SW480 (cell line): Measurements from ENCODE around the gene COL2A1.
A peak's percentile ranks its signal among the peaks of the same experiment; 100 is the strongest.

Source experiments
- DNase-seq: peaks from one replicate; pipeline ENCODE4 v3.0.0-alpha.2; 2016; ENCODE audit warnings: low spot score

The COL2A1 gene

DNA sequence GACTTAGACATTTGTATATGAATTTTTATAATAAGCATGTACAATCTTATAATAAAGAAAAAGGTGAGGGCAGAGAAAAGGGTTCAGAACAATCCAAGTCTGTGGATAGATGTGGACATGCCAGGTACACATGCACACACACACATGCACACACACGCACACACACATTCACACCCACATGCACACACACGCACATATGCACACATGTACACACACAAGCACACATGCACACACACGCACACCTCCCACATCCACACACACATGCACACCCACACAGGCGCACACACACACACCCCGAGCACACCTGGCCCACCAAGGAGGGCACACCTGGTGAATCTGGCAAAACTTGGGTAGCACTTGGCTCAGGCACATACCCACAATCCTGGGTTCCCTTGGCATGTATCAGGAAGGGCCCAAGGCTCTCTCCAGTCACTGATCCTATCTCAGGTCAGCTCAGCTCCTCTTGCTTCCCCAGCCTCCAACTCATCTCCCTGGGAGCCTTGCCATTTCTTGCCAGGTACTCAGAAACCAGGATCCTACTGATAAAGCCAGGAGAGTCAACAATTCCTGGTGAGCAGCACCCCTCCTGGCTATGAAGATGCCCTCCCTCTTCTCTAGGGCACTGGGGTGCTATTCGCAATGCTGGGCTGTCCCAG, 59.5 kb downstream of the COL2A1 start:
- DNase-seq, result no peak

DNA sequence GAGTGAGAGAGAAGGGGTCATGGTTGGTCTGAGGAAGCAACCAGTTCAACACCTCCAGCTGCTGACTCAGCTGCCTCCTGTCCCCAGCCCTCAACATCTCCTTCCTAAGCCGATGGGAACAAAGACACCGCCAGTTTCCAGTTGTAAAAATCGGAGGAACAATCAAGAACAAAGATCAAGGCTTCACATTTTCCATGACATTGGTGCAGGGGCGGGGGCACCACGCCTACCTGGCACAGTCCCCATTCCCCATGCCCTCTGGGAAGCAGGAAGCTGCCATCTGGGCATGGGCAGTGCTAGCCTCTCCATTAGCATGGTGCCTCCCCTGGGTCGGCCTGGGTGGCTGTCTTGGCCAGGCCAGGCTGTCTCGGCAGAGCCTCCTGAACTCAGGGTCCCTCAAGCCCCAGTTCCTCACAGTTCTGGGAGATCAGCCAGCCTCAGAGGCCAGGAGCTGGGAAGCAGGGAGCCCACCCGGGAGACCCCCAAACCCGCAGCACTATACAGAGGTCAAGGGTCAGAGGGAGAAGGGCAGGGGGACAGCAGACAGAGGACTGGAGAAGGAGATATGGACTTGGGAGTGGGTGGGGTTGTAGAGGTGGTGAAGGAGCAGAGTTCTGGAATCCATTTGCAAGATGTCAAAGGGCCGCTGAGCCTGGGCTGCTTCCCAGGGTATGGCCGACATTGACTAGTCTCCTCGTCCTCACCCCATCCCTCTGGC, 60.5 kb downstream of the COL2A1 start:
- peak; percentile 65 for DNase-seq

DNA sequence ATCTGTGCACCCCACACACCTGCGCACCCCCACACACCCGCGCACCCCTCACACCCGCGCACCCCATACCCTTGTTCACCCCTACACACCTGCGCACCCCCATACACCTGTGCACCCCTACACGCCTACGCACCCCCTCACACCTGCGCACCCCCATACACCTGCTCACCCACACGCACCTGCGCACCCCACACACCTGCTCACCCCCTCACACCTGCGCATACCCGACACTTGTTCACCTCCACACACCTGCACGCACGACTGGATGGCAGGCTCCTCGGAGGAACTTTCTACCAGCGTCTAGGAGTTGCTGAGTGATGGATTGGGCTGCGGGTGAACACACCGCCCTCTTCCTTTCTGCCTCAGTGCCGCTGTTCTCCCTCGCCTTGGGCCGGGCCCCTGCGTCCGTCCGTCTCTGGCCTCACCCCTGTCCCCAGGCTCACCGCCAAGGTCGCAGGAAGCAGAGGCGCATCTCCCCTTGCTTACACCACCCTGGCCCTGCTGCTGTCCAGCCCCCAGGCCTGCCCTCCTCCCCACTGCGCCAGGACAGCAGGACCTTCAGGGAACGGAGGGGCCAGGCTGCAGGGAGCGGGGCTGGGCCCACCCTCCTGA, 61.6 kb downstream of the COL2A1 start:
- DNase-seq, result no peak

DNA sequence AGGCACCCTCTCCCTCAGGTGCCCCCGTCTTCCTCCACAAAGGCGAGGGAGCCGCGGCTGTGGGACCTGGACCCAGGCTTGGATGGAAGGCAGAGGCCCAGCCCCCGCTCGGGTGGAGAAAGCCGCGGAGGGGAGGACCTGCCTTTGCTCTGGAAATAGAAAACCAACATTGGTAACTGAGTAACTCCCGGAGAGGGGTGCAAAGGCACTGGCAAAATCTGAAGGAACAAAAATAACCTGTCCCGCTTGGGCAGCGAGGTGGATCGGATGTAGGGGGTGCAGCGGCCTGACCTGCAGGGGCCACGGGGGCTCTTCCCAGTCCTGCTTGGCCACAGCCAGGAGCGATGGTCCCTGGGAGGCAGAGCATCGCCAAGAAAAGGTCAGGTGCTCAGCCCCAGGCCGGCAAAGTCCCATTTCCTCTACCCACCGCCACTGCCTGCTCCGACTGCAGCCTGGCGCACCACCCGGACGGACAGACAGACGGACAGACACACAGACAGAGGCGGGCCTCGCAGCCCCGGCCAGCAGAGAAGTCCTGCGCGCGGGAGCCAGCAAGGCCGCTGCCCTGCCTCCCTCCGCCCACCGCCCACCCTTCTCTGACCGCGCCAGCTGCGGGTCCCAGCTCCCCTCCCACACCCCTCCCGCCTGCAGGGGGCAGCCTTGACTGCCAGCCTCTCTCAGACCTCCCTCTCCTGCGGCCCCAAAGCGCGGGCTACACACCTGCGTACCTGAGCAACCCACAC, 62.2 kb downstream of the COL2A1 start:
- no peak for DNase-seq

DNA sequence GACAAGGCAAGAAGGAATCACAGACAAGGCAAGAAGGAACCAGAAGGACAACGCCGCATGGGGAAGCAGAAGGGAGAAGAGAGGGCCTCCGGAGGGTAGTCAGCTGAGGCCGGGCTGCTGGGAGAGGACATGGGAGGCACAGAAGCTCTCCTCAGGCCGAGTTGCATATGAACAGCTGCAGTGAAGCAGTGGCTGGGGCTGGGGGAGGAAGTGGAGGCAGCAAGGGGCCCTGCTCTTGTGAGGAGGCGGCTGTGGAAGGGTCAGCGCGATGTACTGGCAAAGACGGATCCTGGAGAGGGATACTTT, 62.8 kb downstream of the COL2A1 start:
- DNase-seq, result no peak

DNA sequence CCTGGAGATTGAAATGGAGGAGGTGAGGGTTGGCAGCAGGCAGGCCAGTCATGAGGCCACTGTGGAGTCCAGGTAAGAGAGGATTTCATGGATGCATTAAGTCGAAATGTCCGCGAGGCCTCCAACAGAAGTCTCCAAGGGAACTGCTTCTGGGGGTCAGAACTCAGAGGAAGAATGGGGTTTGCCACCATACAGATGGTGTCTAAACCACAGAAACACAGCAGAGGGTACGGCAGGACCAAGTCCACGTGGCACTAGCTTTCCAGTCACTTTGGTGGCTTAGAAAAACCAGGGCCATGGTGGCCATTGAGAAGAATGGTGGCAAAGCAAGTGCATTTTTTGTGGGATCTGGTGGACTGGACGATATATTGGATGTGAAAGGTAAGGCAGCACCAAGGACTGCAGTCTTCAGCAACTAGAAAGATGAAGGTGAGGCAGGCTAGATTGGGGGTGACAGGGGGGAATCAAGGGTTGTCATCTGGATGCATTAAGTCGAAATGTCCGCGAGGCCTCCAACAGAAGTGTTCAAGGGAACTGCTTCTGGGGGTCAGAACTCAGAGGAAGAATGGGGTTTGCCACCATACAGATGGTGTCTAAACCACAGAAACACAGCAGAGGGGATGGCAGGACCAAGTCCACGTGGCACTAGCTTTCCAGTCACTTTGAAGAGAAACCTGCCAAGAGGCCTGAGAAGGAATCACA, 63.4 kb downstream of the COL2A1 start:
- no peak for DNase-seq

DNA sequence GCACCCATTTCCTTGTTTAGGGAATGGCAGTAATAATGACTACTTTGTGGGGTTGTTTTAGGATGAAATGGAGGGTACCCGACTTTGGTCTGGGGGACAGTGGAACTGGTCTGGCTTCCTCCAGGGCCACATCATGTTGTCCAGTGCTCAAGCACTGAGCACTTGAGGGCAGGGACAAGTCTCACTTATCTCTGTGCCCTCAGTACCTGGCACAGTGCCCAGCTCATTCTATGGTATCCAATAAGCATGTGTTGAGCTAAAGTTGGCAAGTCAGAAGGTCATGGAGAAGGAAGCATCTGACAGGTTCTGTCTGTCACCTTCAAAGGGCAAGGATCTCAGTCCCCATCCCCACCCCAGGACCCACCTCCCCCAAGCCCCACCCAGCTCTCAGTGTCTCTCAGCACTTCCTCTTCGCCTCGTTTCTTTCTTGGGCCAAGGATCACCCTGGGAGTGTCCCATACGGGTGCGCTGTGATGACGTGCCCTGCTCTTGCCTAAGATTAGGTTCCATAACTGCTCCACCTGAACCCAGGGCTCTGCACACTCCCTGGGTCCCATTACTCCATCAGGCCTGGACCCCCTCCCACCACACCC, 65.2 kb downstream of the COL2A1 start:
- no peak for DNase-seq

DNA sequence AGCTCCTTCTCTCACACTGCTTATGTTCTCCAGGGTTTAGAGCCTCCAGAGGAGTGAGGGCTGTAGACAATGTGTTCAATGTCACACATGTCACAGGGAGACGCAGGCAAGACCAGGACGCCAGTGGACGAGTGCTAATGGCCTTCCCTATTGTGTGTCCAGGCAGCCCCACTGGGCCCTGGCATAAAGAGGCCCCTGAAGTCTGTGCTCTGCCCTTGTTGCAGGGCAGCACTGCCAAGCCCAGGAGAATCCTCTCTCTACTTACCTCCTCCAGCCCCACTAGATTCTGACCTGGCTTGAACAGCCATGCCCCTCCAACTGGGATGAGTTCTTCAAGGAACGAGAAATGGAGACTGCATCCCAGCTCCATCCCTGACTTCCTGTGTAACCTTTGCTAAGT, 65.7 kb downstream of the COL2A1 start:
- no peak for DNase-seq

DNA sequence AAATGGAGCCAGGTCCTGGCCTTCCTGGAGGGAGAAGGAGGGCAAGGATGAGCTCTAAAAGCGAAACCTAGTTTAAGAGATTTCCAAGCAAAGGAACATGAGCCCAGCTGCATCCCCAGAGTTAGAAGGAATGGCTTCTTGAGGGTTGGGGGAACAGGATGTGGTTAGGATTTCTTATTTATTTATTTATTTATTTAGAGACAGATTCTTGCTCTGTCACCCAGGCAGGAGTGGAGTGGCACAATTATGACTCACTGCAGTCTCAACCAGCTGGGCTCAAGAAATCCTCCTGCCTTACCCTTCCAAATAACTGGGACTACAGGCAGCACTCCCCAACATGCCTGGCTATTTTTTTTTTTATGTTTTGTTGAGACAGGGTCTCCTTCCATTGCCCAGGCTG, 66.2 kb downstream of the COL2A1 start:
- DNase-seq, result peak; percentile 55

DNA sequence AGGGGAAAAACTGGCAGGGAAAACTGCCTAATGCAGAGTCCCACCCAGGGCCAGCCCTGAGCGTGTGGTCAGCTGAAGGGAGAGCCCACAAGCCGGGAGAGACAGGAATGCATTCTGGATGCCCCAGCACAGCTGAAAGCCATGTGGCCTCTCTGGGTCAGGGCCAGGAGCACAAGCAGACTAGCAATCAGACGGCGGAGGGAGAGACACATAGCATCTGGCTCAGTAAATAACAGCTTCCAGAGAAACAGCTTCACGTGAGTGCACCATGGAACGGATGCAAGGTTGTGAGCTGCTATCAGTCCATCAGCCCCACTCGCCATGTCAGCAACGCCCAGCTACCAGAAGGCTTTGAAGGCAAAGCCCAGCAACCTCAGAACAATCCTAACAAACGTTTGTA, 69.1 kb downstream of the COL2A1 start:
- DNase-seq, result no peak

DNA sequence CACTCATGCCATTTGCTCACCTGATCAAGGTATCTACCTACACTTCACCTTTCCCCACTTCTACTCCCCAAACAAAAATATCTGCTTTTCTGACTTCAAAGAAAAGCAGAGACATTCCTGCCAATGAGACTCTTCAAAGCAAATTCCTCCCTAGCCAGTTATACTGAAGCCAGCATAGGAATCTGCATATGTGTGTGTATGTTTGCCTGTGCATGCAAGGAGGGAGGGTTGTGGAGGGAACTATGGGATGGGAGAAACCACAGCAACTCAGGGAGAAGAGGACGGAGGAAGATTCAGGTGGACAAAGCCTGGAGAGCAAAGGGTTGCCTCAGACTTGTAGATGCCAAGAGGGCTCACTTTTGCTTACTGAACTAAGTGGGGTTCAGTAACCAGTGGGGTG, 73.1 kb downstream of the COL2A1 start:
- no peak for DNase-seq

DNA sequence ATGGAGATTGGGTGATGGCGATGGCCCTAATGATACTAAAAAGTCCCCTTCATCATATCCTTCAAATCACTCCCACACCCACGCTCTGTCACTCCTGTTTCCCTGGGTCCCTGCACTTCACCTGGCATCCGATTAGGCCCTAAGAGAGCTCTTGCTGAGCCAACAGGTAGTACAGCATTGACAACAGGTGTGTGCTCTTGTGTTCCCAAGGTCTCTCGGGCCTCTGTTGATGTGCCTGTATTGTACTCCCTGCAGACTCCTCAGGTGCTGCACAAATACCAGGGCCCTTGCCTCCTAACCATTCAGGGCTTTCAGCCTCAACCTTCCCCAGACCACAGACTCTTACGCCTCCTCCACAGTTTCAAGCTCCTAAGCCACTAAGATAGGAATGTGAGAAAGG, 73.6 kb downstream of the COL2A1 start:
- no peak for DNase-seq

DNA sequence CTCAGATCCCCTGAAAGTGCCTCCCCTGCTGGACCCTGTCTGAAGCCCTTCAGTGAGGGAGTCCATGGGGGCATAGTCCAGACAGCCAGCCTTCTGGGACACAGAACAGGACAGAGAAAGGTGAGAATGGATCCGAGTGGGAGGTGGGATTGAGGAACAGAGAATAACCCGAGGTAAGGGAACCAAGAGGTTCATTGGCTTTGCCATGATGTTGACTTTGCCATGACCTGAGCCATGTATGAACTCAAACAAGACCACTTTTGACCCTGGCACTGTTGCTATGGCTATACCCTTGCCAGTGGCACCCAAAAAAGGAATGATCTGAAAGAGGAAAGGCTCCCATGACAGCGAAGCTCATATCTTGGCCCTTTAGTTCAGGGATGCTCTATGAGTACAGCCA, 76.9 kb downstream of the COL2A1 start:
- no peak for DNase-seq
